Tongue (tissue), 2 donors: ENCODE data around the gene ETV7. TPM values are rescaled to one million over a fixed set of nuclear protein-coding genes. Genes with fewer than 3 reads are reported as not detected.
A peak's percentile ranks its signal among the peaks of the same experiment; 100 is the strongest.
"Not testable (repeated sequence)": the region's sequence is repeated elsewhere in the genome, so short reads cannot be mapped to it uniquely, and the experiment has no call there.

Source experiments
- DNase-seq: peaks from one replicate; pipeline ENCODE4 v3.0.0-alpha.2; 2015
- total RNA-seq: library from RNA; depleted of rRNA; stranded (reverse); fragments of >200 nt; gene quantifications from one replicate; pipeline ENCODE4 v1.2.3, GENCODE V29; 2014

Gene ETV7
- total RNA-seq, 1 donor from 2014 or later: 0.21 TPM

DNA sequence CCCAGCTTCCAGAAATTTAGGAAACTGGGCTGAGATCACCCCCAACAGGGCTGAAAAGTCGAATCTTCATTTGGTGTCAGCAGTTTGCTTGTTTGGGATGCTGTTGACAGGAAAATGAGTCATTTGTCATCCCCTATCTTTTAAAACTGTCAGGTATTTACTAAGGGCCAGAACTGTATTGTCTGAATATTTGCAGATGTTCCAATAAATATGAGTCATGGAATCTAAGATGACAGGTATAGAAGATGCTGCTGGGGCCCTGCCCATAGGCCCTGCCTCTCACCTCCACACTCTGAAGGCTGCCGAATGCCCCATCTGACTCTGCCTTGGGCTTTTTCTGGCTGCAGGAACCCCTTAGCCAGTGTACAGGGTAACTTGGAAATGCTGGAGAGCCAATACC lies 3.9 kb downstream of the ETV7 start:
- DNase-seq: no peak

DNA sequence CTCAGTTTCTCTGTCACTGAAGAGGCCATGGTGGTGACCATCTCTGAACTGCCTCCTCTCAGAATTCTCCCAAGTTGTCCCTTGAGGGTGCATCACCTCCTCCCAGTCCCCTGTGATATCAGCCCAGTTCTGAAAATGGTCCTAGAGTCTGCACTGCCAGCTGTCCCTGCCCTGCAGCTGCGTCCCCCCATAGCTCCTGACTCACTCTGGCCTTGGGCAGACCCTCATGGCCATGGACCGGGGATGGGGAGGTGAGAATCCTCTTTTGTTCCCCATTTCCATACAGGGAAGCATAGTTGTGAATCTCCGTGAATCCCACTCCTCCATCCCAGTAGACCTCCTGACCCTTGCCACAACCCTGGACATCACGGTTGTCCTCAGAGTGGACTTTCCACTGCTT lies 4.5 kb downstream of the ETV7 start:
- DNase-seq: no peak

DNA sequence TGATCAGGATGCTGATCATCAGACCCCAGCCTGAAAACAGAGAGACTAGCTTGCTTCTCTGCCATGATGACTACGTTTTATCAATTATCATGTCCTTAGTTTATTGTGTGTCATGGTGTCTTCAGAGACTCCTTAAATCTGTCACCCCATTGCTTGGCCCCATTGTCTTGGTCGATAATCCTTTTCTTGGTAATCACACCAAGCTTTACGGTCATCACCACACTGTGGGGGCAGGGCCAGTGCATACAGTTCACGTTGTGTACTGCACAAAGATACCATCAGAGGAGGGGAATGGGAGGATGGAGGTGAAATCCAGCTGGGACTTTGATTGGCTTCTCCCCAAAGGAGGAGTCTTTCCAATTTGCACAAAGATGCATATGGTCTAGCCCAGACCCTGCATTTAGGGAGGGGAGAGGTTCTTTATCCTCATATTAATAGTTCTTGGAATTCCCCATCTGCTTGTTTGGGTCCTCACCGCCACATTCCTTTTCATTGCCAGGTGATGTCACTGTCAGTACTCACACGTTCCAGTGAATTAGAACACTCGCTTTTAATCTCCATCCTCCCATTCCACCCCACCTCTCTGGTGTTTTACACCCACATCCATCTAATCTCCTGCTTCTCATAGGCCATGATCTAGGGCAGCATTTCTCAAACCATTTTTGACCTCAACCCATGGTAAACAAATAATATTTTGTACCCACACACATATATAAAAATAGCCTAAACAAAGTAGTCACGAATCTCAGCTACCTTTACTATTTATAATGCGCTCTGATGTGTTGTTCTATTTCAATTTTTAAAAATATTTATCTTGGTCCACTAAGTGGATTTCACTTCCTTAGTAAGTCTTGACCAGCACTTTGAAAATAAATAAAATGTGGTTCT lies 5.7 kb downstream of the ETV7 start:
- no peak for DNase-seq

DNA sequence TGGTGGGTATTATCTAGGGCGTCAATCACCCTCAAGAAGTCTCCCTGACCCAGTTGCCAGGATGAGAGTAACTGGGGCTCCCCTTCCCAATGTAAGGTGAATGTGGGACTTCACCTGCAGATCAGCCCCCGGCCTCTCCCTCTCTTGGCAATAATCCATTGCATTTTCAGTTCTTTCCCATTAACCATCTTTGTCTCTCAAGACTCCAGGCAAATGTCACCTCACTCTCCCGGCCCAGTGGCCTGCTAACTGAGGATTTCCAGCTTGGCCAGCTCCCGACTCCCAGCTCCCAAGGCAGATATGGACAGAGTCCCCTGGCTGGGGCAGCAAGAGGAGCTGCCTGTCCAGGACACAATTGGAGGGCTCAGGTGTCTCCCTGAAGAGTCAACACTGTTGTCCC lies 7.3 kb downstream of the ETV7 start:
- no peak for DNase-seq

DNA sequence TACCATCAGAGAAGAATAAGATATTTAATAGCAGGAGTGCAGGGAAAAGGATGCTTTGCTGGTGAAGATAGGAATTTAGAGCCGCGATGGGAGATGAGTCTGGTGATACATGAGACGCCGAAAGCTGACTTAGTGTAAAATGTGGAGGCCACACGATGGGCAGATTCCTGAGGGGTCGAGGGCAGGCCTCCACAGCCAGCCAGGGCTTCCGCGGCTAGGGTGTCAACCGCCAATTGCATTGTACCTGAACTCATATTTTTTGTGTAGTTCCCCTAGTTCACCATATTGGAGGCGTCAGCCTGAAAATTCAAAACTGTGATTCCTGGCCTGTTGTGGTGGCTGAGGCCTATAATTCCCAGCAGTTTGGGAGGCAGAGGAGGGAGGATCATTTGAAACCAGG lies 8.5 kb downstream of the ETV7 start:
- no peak for DNase-seq

- DNase-seq: no peak
Observed at GRCh38 chr6:36378243-36378920, 9.1 kb downstream of the ETV7 start.

- DNase-seq: no peak
Observed at GRCh38 chr6:36377594-36377993, 9.9 kb downstream of the ETV7 start.

DNA sequence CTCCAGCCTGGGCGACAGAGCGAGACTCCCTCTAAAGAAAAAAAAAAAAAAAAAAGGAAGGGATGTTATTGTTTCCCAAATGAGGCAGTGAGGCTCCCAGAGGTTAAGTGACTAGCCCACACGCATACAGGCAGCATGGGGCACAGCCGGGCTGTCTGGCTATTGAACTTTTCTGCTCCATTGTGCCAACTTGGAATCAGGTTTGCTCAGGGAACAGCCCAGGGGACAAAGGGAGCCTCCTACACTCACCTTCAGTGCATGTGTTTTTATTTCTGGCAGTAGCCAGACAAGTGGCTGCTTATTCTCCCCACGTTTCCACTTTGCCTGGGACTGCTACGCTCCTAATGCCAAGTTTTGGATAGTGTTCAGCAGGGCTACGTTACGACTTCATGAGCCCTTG lies 10.7 kb downstream of the ETV7 start:
- DNase-seq: no peak

GRCh38 chr6:36376183-36376582 lies 11.3 kb downstream of the ETV7 start:
- no peak for DNase-seq

GRCh38 chr6:36375644-36376155 lies 11.8 kb downstream of the ETV7 start:
- no peak for DNase-seq

DNA sequence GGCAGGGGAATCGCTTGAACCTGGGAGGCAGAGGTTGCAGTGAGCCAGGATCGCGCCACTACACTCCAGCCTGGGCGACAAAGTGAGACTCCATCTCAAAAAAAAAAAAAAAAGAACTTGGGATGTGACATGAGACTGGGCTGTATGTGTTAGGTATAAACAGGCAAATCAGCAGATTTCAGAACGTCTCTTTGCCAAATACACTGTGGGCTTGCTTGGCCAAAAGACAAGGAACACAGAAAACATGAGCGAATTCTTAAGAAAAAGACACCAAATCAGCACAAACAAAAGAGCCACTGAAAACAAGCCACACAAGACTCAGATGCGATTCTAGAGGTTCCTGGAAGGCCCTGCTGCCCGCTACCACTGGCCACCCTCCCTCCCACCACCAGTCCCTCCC lies 12.5 kb downstream of the ETV7 start:
- no peak for DNase-seq

DNA sequence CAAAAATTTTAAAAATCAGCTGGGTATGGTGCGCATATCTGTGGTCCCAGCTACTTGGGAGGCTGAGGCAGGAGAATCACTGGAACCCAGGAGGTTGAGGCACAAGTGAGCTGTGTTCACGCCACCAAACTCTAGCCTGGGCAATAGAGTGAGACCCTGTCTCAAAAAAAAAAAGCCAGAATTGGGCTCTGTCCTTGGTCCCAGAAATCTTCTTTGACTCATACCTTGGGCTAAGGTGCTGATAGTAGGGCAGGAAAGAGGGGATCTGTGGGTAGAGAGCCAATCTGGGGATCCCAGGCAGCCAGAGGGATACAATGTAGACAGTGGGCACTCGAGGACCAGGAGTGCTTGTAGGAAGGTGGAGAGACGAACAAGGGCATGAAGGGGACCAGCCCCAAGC lies 13.3 kb downstream of the ETV7 start:
- no peak for DNase-seq

DNA sequence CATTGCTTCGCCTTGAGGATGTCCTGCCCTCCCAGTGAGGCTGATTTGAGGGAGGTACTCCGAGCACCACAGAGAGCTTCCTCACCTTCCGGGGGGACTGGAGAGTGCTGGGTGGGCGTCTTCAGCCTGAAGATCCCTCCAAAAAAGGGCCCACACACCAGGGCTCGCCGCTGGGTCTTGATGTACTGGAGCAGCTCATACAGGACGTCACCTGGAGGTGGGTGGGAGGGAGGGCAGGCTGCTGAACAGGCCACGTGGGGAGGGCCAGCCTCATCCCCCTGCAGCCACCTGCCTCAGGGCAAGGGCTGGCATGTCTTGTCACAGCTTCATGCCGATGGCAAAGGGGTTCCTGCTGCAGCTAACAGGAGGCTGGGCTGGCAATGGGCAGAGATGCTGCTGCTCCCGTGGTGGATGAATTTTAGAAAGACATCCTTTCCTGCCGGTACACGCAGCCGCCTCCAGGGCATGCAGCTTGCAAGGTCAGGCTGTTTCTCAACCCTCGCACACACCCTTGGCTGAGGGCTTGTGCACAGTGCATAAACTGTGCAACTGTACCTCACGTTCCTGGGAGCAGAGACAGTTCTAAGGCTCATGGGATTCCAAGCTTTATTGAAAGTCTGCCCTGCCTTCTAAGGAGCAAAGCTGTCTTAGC lies 14.0 kb downstream of the ETV7 start:
- peak; percentile 58 for DNase-seq

- no peak for DNase-seq
Observed at GRCh38 chr6:36372088-36372487, 15.4 kb downstream of the ETV7 start.

- DNase-seq: no peak
Observed at GRCh38 chr6:36371211-36371610, 16.3 kb downstream of the ETV7 start.

DNA sequence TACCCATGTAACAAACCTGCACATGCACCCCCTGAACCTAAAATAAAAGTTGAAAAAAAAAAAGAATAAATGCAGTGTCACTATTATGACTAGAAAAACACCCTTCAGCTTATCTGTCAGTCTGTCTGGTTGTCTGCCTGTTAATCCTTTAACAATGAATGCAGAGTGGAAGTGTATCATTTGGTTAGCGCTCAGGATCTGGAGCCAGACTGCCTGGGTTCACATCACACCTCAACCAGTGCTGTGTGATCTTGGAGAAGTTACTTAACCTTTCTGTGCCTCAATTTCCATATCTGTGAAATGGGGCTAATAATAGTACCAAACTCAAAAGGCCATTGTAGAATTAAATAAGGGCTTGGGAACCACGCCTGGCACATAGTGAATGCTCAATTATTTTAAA lies 16.8 kb downstream of the ETV7 start:
- DNase-seq: no peak

GRCh38 chr6:36368921-36369865 lies 18.3 kb downstream of the ETV7 start:
- peak; percentile 78 for DNase-seq

DNA sequence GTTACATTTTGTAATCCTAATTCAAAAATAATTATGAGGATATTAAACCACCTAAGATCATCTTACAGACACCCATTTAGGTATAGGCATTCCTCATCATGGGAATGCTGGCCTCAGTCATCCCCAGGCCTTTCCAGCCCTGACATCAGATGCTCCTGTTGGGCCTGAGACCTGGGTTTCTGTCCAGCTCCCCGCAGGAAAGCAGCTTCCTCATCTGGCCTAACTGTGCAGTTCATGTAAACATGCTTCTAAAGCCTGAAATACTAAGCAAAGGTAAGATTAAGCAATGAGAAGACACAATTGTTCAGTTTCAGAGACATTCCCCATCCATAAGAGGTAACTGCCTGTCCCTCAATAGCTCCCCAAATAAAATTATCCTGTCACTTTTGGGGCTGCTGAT lies 19.0 kb downstream of the ETV7 start:
- no peak for DNase-seq

GRCh38 chr6:36367743-36368142 lies 19.7 kb downstream of the ETV7 start:
- DNase-seq: no peak

DNA sequence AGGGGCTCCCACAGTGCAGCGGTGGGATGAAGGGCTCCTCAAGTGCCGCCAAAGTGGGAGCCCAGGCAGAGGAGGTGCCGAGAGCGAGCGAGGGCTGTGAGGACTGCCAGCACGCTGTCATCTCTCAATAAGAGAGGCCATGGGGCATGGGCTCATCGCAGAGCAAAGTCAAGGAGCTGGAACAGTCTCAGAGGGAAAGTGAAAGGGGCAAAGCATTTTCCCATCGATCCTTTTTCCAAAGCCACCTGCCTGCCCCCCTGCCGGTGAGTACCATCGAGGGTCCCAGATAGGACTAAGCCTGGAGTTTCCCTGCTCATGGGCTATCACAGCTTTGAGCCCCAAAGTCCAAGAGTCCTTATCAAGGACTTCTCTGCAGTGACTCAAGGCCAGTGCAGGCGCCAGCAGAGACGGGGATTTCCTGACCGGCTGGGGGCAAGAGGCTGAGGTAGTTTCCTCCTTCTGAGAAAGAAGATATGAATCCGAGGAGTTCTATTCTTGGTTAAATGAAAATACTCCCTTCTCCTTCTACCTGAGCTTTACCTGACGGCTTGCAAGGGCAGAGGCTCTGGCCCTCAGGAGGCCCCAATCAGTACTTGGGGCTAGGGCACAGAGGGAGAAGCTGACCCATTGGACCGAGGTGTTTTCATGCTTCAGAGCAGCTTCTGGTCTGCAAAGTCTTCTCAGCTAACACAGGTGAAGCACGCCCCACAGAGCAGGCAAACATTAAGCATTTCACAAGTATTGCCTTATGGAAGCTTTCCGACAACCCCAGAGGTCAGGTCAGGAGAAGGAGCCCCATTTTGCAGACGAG lies 22.6 kb downstream of the ETV7 start:
- DNase-seq: no peak

DNA sequence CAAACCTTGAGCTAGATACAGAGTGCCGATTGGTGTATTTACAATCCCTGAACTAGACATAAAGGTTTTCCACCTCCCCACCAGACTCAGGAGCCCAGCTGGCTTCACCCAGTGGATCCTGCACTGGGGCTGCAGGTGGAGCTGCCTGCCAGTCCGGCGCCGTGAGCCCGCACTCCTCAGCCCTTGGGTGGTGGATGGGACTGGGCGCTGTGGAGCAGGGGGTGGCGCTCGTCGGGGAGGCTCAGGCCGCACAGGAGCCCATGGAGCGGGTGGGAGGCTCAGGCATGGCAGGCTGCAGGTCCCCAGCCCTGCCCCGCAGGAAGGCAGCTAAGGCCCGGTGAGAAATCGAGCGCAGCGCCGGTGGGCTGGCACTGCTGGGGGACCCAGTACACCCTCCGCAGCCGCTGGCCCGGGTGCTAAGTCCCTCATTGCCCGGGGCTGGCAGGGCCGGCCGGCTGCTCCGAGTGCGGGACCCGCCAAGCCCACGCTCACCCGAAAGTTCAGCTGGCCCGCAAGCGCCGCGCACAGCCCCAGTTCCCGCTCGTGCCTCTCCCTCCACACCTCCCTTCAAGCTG lies 23.3 kb downstream of the ETV7 start:
- not testable (repeated sequence) for DNase-seq
